ENCODE measurements around the gene NADSYN1. TPM values are rescaled to one million over a fixed set of nuclear protein-coding genes. Genes with fewer than 3 reads are reported as not detected.

The NADSYN1 gene
- total RNA-seq, 1 experiment from 2014 or later = 79.7 TPM

DNA sequence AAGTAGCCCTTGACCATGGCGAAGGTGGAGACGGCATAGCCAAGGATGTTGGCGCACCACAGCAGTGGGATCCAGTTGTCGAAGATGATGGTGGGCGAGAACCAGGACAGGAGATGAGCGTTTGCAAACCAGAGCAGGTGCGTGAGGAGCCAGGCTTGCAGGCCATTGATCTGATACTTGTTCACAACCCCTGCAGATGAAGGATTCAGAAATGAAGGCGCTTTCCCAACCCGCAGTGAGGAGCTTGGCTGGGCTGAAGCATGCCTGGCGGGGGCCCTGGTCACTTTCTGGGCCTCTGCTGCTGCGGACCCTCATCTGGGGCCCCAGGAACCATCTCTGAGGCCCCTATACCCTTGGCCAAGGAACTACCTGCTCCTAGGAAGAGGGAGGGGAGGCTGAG lies 11.8 kb upstream of the NADSYN1 start:
- no peaks in the 10 kb centered on the region for H3K9me3 Mint-ChIP-seq (ENCODE audit: low read depth, unreplicated experiment)
- no peak overlapping the region for H3K27ac Mint-ChIP-seq (ENCODE audit: unreplicated experiment)
- CTCF ChIA-PET = no interaction called here
- DNase-seq = no peak
- no TSS peak for BruUV-seq (replicated peaks)
- peaks cover 33% of the 10 kb centered on the region for H3K36me3 Mint-ChIP-seq (ENCODE audit: insufficient read depth, unreplicated experiment)
- no peaks in the 10 kb centered on the region for H3K27me3 Mint-ChIP-seq (ENCODE audit: unreplicated experiment)
- TF ChIP-seq, protein P1, sequence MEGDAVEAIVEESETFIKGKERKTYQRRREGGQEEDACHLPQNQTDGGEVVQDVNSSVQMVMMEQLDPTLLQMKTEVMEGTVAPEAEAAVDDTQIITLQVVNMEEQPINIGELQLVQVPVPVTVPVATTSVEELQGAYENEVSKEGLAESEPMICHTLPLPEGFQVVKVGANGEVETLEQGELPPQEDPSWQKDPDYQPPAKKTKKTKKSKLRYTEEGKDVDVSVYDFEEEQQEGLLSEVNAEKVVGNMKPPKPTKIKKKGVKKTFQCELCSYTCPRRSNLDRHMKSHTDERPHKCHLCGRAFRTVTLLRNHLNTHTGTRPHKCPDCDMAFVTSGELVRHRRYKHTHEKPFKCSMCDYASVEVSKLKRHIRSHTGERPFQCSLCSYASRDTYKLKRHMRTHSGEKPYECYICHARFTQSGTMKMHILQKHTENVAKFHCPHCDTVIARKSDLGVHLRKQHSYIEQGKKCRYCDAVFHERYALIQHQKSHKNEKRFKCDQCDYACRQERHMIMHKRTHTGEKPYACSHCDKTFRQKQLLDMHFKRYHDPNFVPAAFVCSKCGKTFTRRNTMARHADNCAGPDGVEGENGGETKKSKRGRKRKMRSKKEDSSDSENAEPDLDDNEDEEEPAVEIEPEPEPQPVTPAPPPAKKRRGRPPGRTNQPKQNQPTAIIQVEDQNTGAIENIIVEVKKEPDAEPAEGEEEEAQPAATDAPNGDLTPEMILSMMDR (IDR thresholded peaks at IDR 0.05; ENCODE audit: unreplicated experiment) = no peak
- intact Hi-C loops (cut with micrococcal nuclease; ENCODE audit: unreplicated experiment) = no loop called here
- peaks cover 13% of the 10 kb centered on the region for H3K4me1 Mint-ChIP-seq (ENCODE audit: low read depth, unreplicated experiment)
- H3K4me3 Mint-ChIP-seq (ENCODE audit: low read depth, unreplicated experiment) = no peak overlapping the region

DNA sequence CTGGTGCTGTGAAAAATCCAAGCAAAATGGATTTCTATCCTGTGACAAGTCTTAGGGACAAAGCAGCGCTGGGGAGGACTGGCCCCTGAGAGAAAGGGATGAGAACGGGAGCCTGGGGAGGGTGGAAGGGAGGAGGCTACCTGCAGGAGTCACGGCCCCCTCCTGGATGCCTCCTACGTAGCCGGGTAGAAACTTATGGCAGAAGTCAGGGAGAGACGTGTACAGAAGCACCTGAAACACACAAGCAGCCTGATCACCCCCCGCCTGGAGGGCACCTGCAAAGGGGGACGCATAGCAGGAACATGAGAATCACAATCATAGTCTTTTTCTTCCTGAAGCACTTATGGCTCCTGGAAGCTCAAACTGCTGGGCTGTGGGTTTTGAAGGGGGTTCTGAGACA lies 10.9 kb upstream of the NADSYN1 start:
- no TSS peak for BruUV-seq (replicated peaks)
- H3K4me3 Mint-ChIP-seq (ENCODE audit: low read depth, unreplicated experiment) = no peak overlapping the region
- H3K27me3 Mint-ChIP-seq (ENCODE audit: unreplicated experiment) = no peaks in the 10 kb centered on the region
- no peak overlapping the region for H3K27ac Mint-ChIP-seq (ENCODE audit: unreplicated experiment)
- TF ChIP-seq, protein P1 (IDR thresholded peaks at IDR 0.05; ENCODE audit: unreplicated experiment) = no peak
- H3K36me3 Mint-ChIP-seq (ENCODE audit: insufficient read depth, unreplicated experiment) = peaks cover 42% of the 10 kb centered on the region
- no peak for DNase-seq
- peaks cover 19% of the 10 kb centered on the region for H3K4me1 Mint-ChIP-seq (ENCODE audit: low read depth, unreplicated experiment)
- H3K9me3 Mint-ChIP-seq (ENCODE audit: low read depth, unreplicated experiment) = no peaks in the 10 kb centered on the region
- intact Hi-C loops (cut with micrococcal nuclease; ENCODE audit: unreplicated experiment) = no loop called here
- CTCF ChIA-PET = no interaction called here

DNA sequence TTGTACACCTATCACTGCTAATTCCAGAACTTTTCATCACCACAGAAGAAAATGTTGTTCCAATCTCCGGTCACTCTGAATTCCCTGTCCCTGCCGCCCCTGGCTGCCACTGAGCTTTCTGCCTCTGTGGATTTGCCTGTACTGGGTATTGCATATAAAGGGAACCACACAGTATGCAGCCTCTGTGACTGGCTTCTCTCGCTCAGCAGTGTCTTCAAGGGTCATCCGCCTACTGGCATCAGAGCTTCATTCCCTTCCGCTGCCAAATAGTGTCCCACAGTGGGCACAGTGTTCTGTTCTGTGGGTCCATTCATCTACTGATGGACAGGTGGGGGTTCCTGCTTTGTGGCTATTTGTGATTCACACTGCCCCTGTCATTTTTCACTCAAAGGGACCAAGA lies 10.1 kb upstream of the NADSYN1 start:
- Mint-ChIP-seq H3K4me1 (ENCODE audit: low read depth, unreplicated experiment) (peaks cover 19% of the 10 kb centered on the region), H3K27me3 (ENCODE audit: unreplicated experiment) (no peaks in the 10 kb centered on the region), H3K9me3 (ENCODE audit: low read depth, unreplicated experiment) (no peaks in the 10 kb centered on the region), H3K36me3 (ENCODE audit: insufficient read depth, unreplicated experiment) (peaks cover 44% of the 10 kb centered on the region), H3K27ac (ENCODE audit: unreplicated experiment) (no peak overlapping the region), H3K4me3 (ENCODE audit: low read depth, unreplicated experiment) (no peak overlapping the region)
- CTCF ChIA-PET = no interaction called here
- no peak for DNase-seq
- intact Hi-C loops (cut with micrococcal nuclease; ENCODE audit: unreplicated experiment) = no loop called here
- BruUV-seq (replicated peaks) = no TSS peak
- TF ChIP-seq, protein P1 (IDR thresholded peaks at IDR 0.05; ENCODE audit: unreplicated experiment) = no peak

DNA sequence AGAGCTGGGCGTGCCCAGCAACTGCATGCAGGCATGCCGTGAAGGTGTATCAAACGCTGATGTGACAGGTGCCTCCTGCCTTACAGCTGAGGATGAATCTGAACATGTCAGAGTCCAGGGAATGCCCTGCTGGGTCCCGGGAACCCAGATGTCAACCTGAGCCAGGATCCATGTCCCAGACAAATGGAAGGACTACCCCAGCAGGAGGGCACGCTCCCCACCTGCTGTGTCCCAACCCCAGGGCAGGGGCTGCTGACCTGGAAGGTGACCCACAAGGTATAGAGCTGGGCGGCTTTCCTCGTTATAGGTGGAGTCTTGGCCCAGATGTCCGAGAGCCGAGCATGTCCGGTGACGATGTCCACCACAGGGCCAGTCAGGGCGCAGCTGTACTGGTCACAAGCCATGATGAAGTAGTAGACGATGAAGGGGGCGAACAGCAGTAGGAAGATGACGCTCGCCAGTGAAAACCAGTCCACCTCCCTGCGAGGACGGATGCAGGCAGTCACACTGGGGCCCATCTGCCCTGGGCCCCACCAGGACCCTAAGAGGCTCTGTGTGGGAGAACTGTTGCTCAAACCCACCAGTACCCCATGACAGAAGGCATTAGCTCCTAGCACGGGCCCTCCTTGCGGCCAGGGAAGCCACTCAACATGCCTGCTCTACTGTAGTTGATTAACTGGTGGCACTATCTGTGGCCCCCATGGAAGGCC lies 9.1 kb upstream of the NADSYN1 start:
- TF ChIP-seq, protein P1 (IDR thresholded peaks at IDR 0.05; ENCODE audit: unreplicated experiment) = no peak
- no peak for DNase-seq
- Mint-ChIP-seq H3K9me3 (ENCODE audit: low read depth, unreplicated experiment) (no peaks in the 10 kb centered on the region), H3K36me3 (ENCODE audit: insufficient read depth, unreplicated experiment) (peaks cover 49% of the 10 kb centered on the region), H3K27ac (ENCODE audit: unreplicated experiment) (no peak overlapping the region), H3K27me3 (ENCODE audit: unreplicated experiment) (no peaks in the 10 kb centered on the region), H3K4me1 (ENCODE audit: low read depth, unreplicated experiment) (peaks cover 19% of the 10 kb centered on the region), H3K4me3 (ENCODE audit: low read depth, unreplicated experiment) (no peak overlapping the region)
- intact Hi-C loops (cut with micrococcal nuclease; ENCODE audit: unreplicated experiment) = no loop called here
- no TSS peak for BruUV-seq (replicated peaks)
- CTCF ChIA-PET = no interaction called here
